H9 (cell line): Measurements from ENCODE around the gene S100A3. TPM values are rescaled to one million over a fixed set of nuclear protein-coding genes. Genes with fewer than 3 reads are reported as not detected.

Experiments
- DNase-seq: peaks from one replicate; pipeline ENCODE4 v3.0.0-alpha.2; 2017
- H2AFZ ChIP-seq: one replicate; pipeline ENCODE4 v1.6.1; 2013; ENCODE audit warnings: mild to moderate bottlenecking, low read length, control low read depth, moderate library complexity
- H2AK5ac ChIP-seq: 2 replicates; pipeline ENCODE4 v1.6.1; 2013; ENCODE audit warnings: low read length, control low read depth, mixed read lengths; ENCODE audit not compliant: insufficient read length
- H2BK120ac ChIP-seq: one replicate; pipeline ENCODE4 v1.6.1; 2013; ENCODE audit warnings: low read depth, mild to moderate bottlenecking, low read length, control low read depth, inconsistent platforms; ENCODE audit not compliant: poor library complexity, severe bottlenecking
- H2BK12ac ChIP-seq: 2 replicates; pipeline ENCODE4 v1.6.1; 2013; ENCODE audit warnings: low read length, control low read depth, mixed read lengths, low read depth; ENCODE audit not compliant: insufficient read length
- H2BK15ac ChIP-seq: 2 replicates; pipeline ENCODE4 v1.6.1; 2013; ENCODE audit warnings: low read depth, low read length, control low read depth
- H2BK20ac ChIP-seq: one replicate; pipeline ENCODE4 v1.6.1; 2013; ENCODE audit warnings: low read depth, mild to moderate bottlenecking, low read length, control low read depth, inconsistent platforms; ENCODE audit not compliant: poor library complexity, severe bottlenecking
- H2BK5ac ChIP-seq: 2 replicates; pipeline ENCODE4 v1.6.1; 2013; ENCODE audit warnings: low read length, control low read depth, mixed read lengths; ENCODE audit not compliant: insufficient read length
- H3K14ac ChIP-seq: 2 replicates; pipeline ENCODE4 v1.6.1; 2013; ENCODE audit warnings: low read length, control low read depth; ENCODE audit not compliant: insufficient read depth
- H3K18ac ChIP-seq: 2 replicates; pipeline ENCODE4 v1.6.1; 2013; ENCODE audit warnings: low read depth, mild to moderate bottlenecking, mixed read lengths, low read length, control low read depth; ENCODE audit not compliant: insufficient read length
- H3K23ac ChIP-seq: 2 replicates; pipeline ENCODE4 v1.6.1; 2013; ENCODE audit warnings: low read length, control low read depth, mixed read lengths, low read depth; ENCODE audit not compliant: insufficient read length
- H3K23me2 ChIP-seq: 2 replicates; pipeline ENCODE4 v1.6.1; 2013; ENCODE audit warnings: low read depth, mild to moderate bottlenecking, mixed read lengths, low read length, control low read depth; ENCODE audit not compliant: insufficient read length, poor library complexity, severe bottlenecking
- H3K27ac ChIP-seq: 2 replicates; pipeline ENCODE4 v1.5.1; 2013; ENCODE audit warnings: low read length, control low read depth, mixed read lengths, low read depth; ENCODE audit not compliant: insufficient read length
- H3K27me3 ChIP-seq: 2 replicates; pipeline ENCODE4 v1.6.1; 2013; ENCODE audit warnings: low read length, control low read depth, inconsistent platforms; ENCODE audit not compliant: insufficient read depth
- H3K4ac ChIP-seq: 2 replicates; pipeline ENCODE4 v1.6.1; 2013; ENCODE audit warnings: low read depth, mild to moderate bottlenecking, control low read depth, inconsistent platforms, low read length, moderate library complexity
- H3K4me1 ChIP-seq: 2 replicates; pipeline ENCODE4 v1.6.1; 2013; ENCODE audit warnings: low read length, control low read depth, inconsistent platforms; ENCODE audit not compliant: insufficient read depth
- H3K4me2 ChIP-seq: 2 replicates; pipeline ENCODE4 v1.6.1; 2013; ENCODE audit warnings: low read length, control low read depth, mixed read lengths; ENCODE audit not compliant: insufficient read length, insufficient read depth
- H3K56ac ChIP-seq: 2 replicates; pipeline ENCODE4 v1.6.1; 2013; ENCODE audit warnings: low read depth, mild to moderate bottlenecking, mixed read lengths, low read length, control low read depth; ENCODE audit not compliant: insufficient read length
- H3K79me1 ChIP-seq: 2 replicates; pipeline ENCODE4 v1.6.1; 2013; ENCODE audit warnings: low read depth, mild to moderate bottlenecking, moderate library complexity, low read length, control low read depth, inconsistent platforms; ENCODE audit not compliant: insufficient read depth, poor library complexity, severe bottlenecking
- H3K79me2 ChIP-seq: 2 replicates; pipeline ENCODE4 v1.6.1; 2013; ENCODE audit warnings: low read length, control low read depth, inconsistent platforms; ENCODE audit not compliant: insufficient read depth
- H3K9ac ChIP-seq: 2 replicates; pipeline ENCODE4 v1.6.1; 2013; ENCODE audit warnings: low read length, control low read depth, mixed read lengths; ENCODE audit not compliant: insufficient read length; ENCODE audit errors: extremely low read depth
- H3K9me3 ChIP-seq: one replicate; pipeline ENCODE4 v1.6.1; 2013; ENCODE audit warnings: low read depth, low read length, inconsistent platforms; ENCODE audit not compliant: control insufficient read depth
- H3T11ph ChIP-seq: one replicate; pipeline ENCODE4 v1.6.1; 2013; ENCODE audit warnings: mild to moderate bottlenecking, low read length, control low read depth, inconsistent platforms
- H4K20me1 ChIP-seq: one replicate; pipeline ENCODE4 v1.6.1; 2013; ENCODE audit not compliant: control insufficient read depth, insufficient read length, insufficient read depth
- H4K5ac ChIP-seq: 2 replicates; pipeline ENCODE4 v1.6.1; 2013; ENCODE audit warnings: low read depth, mild to moderate bottlenecking, mixed read lengths, low read length, control low read depth; ENCODE audit not compliant: insufficient read length
- H4K8ac ChIP-seq: replicated peaks from 2 replicates; pipeline ENCODE4 v1.6.1; 2013; ENCODE audit warnings: low read length, control low read depth, mixed read lengths, low read depth; ENCODE audit not compliant: insufficient read length
- H4K91ac ChIP-seq: 2 replicates; pipeline ENCODE4 v1.6.1; 2013; ENCODE audit warnings: low read depth, mild to moderate bottlenecking, moderate library complexity, mixed read lengths, low read length, control low read depth; ENCODE audit not compliant: insufficient read length
- H3K27ac Mint-ChIP-seq, 3 experiments: 2 replicates in 2 of 3; 3 replicates in 1 of 3; pipeline ENCODE4 v1.8.0; 2020 to 2021; ENCODE audit warnings: mixed read lengths in 3 of 3, mild to moderate bottlenecking in 1 of 3, moderate library complexity in 1 of 3
- H3K27me3 Mint-ChIP-seq: 2 replicates; pipeline ENCODE4 v1.8.0; 2021; ENCODE audit warnings: low read depth, mild to moderate bottlenecking, moderate library complexity, mixed read lengths
- H3K36me3 Mint-ChIP-seq, 3 experiments: 2 replicates in 2 of 3; 3 replicates in 1 of 3; pipeline ENCODE4 v1.8.0; 2020 to 2021; ENCODE audit warnings: low read depth in 3 of 3, mixed read lengths in 3 of 3; ENCODE audit not compliant: insufficient read depth in 1 of 3
- H3K4me1 Mint-ChIP-seq, 2 experiments: 2 replicates each; pipeline ENCODE4 v1.8.0; 2020; ENCODE audit warnings: mixed read lengths in 2 of 2
- H3K4me3 Mint-ChIP-seq, 2 experiments: 2 replicates in 1 of 2; 3 replicates in 1 of 2; pipeline ENCODE4 v1.8.0; 2020 to 2021; ENCODE audit warnings: mild to moderate bottlenecking in 2 of 2, mixed read lengths in 2 of 2, moderate library complexity in 1 of 2
- H3K9me3 Mint-ChIP-seq, 2 experiments: 2 replicates in 1 of 2; 3 replicates in 1 of 2; pipeline ENCODE4 v1.8.0; 2020; ENCODE audit warnings: mild to moderate bottlenecking in 2 of 2, mixed read lengths in 2 of 2, moderate library complexity in 1 of 2
- CTCF ChIP-seq: fragments of 200-600 bp; sonication (generic); conservative IDR thresholded peaks from 3 replicates; pipeline ENCODE4 v1.8.0; 2021; ENCODE audit warnings: antibody characterized with exemption, mild to moderate bottlenecking
- WGBS: extraction: QIAGEN DNeasy Blood & Tissue Kit; methylation state at CpG from one replicate; pipeline ENCODE4 v1.1.7; 2013; ENCODE audit warnings: missing lambda C conversion rate, low lambda C conversion rate, mixed read lengths; ENCODE audit not compliant: insufficient read length; ENCODE audit errors: extremely low coverage; 5-methylcytosine and 5-hydroxymethylcytosine counted together
- total RNA-seq: library from RNA; stranded (reverse); gene quantifications from 2 replicates; pipeline ENCODE4 v1.2.1, GENCODE V29; 2021

S100A3 gene
- total RNA-seq, 1 experiment from 2014 or later: not detected

- H4K8ac ChIP-seq: no peak overlapping the region
- no peak overlapping the region for H2BK12ac ChIP-seq
- H2BK120ac ChIP-seq: no peak overlapping the region
- H3T11ph ChIP-seq: no peak overlapping the region
- no peak overlapping the region for H3K23ac ChIP-seq
- no peak overlapping the region for H4K5ac ChIP-seq
- H4K20me1 ChIP-seq: no peaks in the 10 kb centered on the region
- H2BK5ac ChIP-seq: no peak overlapping the region
- H3K79me2 ChIP-seq: no peaks in the 10 kb centered on the region
- H3K18ac ChIP-seq: no peak overlapping the region
- H3K4me1 ChIP-seq: no peaks in the 10 kb centered on the region
- H2BK15ac ChIP-seq: no peak overlapping the region
- H3K27me3 ChIP-seq: no peaks in the 10 kb centered on the region
- H2AK5ac ChIP-seq: no peak overlapping the region
- H3K4ac ChIP-seq: no peak overlapping the region
- WGBS: no CpG with 5 or more reads among the region's 10 CpGs
- H2AFZ ChIP-seq: no peak overlapping the region
- H3K4me1 Mint-ChIP-seq: peaks cover 36 to 53% of the 10 kb centered on the region in 2 experiments
- no peak overlapping the region for H3K56ac ChIP-seq
- H3K27me3 Mint-ChIP-seq: no peaks in the 10 kb centered on the region; the same call in 1 of the 2 replicates
- no peaks in the 10 kb centered on the region for H3K9me3 Mint-ChIP-seq
- no peak overlapping the region for H2BK20ac ChIP-seq
- no peak overlapping the region for H4K91ac ChIP-seq
- H3K23me2 ChIP-seq: no peaks in the 10 kb centered on the region
- H3K27ac ChIP-seq: no peak overlapping the region
- no peak overlapping the region for H3K27ac Mint-ChIP-seq
- H3K9me3 ChIP-seq: no peaks in the 10 kb centered on the region
- no peak overlapping the region; the same call in 1 of the 2 replicates for H3K14ac ChIP-seq
- no peak overlapping the region for H3K4me3 Mint-ChIP-seq
- H3K9ac ChIP-seq: no peak overlapping the region
- no peaks in the 10 kb centered on the region for H3K36me3 Mint-ChIP-seq
- DNase-seq: peak; percentile 17
- no peak for TF ChIP-seq CTCF
- H3K79me1 ChIP-seq: no peaks in the 10 kb centered on the region
- H3K4me2 ChIP-seq: no peak overlapping the region
Observed at GRCh38 chr1:153550827-153551500, 1.9 kb upstream of the S100A3 start.
